Neural progenitor cell (in vitro differentiated cells): Measurements from ENCODE around the gene DYSF.

Experiments used
- EZH2 ChIP-seq: fragments of 200-600 bp; sonication (generic); IDR thresholded peaks from 2 replicates; pipeline ENCODE4 v1.6.1; 2017; ENCODE audit warnings: antibody characterized with exemption, mild to moderate bottlenecking, moderate library complexity
- TF ChIP-seq, protein P1 (sequence below): fragments of 200-600 bp; sonication (generic); IDR thresholded peaks from 2 replicates; pipeline ENCODE4 v1.5.1; 2017; ENCODE audit warnings: antibody characterized with exemption, mild to moderate bottlenecking

DNA sequence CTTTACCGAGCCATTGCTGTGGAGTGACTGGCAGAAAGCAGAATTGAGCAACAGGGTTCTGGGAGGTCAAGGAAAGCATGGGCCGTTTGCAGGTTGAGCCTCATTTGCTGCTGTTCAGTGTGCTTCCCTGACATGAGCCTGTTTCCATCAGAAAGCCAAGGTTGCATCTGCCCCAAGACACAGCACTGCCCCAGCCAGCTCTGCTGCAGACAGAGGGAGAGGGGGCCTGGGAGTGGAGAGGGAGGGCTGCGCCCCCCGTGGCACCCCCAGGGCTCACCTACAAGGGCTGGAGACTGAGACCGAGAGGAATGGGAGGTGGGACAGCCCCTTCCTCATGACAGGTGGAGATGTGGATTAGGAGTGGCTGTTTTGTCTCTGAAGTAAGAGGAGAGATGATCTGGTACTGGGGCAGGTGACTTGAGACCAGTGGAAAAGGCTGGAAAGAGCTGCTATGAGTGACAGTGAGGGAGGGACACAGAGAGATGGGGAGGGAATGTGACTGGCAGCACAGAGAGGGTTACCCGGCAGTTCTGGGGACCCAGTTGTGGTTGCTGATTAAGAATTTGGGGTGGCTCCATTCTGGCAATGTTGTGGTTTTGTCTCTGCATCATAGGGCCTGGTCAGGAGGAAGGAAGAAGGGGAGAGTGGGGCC is 218.0 kb downstream of the DYSF start:
- TF ChIP-seq, protein P1, sequence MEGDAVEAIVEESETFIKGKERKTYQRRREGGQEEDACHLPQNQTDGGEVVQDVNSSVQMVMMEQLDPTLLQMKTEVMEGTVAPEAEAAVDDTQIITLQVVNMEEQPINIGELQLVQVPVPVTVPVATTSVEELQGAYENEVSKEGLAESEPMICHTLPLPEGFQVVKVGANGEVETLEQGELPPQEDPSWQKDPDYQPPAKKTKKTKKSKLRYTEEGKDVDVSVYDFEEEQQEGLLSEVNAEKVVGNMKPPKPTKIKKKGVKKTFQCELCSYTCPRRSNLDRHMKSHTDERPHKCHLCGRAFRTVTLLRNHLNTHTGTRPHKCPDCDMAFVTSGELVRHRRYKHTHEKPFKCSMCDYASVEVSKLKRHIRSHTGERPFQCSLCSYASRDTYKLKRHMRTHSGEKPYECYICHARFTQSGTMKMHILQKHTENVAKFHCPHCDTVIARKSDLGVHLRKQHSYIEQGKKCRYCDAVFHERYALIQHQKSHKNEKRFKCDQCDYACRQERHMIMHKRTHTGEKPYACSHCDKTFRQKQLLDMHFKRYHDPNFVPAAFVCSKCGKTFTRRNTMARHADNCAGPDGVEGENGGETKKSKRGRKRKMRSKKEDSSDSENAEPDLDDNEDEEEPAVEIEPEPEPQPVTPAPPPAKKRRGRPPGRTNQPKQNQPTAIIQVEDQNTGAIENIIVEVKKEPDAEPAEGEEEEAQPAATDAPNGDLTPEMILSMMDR = no peak
- no peak for TF ChIP-seq EZH2
